NCI-H2196 (cell line): ENCODE measurements around the gene ACOT7.

Experiments
- DNase-seq: peaks from one replicate; lab custom pipeline; 2025; ENCODE audit not compliant: unreplicated experiment; lab: John Stamatoyannopoulos, UW

The ACOT7 gene

DNA sequence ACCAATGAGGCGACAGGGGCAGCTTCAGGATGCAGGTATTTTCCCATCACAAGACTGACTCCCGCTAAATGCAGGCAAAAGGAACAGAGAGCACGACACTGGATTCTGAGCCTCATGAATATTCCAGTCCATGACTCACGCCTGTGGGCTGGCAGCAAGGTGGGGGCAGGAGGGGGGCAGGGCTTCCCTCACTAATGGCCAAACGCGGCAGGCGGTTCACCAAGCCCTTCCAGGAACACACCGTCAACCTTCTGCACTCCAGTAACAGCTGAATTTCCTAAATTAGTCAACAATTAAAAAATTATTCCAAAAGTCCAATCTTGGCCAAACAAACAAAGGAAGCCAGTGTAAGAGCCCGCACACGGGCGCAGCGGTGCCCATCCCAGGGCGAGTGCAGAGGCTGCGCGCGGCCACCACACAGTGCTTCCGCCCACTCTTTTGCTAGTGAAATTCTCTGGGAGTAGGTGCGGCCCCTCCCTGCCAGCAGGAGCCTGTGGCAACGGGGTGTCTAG, 120.1 kb downstream of the ACOT7 start:
- DNase-seq: no peak

GRCh38 chr1:6272868-6273267, 120.7 kb downstream of the ACOT7 start:
- no peak for DNase-seq

- DNase-seq: no peak
Observed at GRCh38 chr1:6272452-6272851, 121.1 kb downstream of the ACOT7 start.

DNA sequence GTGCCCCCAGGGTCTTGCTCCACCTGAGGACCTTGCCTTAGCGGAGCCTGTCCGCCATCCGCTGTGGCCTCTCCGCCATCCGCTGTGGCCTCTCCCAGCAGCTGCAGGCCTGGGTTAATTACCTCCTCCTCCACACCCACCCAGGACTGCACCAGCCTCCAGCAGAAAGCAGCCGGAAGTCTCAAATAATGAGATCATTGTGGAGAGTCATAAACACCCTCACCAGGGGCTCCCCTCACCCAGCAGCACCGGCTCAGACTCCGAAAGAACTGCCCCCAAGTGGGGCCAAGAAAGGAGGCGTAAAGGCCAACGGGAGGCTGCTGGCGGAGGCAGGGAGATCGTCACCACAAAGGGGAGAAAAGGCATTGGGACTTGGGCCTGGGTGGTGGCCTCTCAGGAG, 122.0 kb downstream of the ACOT7 start:
- DNase-seq: no peak

- no peak for DNase-seq
Observed at GRCh38 chr1:6271006-6271405, 122.6 kb downstream of the ACOT7 start.

DNA sequence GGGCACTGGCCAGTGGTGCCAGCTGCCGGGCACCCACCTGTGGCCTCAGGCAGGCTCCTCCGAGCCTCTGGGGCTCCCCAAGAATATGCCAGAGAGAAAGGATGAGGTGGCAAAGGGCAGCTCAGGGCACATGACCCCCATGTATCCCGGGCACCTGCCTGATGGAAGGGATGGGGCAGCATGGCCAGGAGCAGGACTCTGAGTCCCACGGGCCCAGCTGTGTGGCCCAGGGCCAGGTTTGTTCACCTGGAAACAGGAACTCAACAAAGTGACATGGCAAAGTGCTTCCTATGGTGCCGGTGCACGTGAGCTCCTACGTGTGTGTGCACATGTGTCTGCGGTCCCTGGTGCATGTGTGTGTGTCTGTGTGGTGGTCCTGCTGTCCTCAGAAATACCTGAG, 123.2 kb downstream of the ACOT7 start:
- no peak for DNase-seq

- no peak for DNase-seq
Observed at GRCh38 chr1:6269720-6270400, 123.7 kb downstream of the ACOT7 start.

DNA sequence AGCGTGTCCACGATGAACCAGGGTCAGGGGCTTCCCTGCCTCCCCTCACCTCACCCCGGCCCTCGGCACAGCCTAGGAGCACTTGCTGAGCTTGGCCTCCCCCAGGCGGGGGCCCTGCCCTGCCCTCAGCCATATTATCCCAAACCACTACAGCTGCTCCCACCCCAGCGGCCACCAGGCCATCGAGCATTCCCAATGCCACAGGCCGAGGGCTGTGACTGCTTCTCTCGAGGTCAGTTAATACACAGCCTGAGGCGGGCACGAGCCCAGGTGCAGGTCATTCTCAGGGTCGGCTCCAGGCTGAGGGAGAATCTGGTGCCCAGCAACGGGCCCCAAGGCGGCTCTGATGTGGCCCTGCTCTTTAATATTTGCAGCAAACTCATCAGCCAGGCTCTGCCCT, 124.3 kb downstream of the ACOT7 start:
- no peak for DNase-seq

GRCh38 chr1:6268415-6268814, 125.2 kb downstream of the ACOT7 start:
- DNase-seq: no peak

DNA sequence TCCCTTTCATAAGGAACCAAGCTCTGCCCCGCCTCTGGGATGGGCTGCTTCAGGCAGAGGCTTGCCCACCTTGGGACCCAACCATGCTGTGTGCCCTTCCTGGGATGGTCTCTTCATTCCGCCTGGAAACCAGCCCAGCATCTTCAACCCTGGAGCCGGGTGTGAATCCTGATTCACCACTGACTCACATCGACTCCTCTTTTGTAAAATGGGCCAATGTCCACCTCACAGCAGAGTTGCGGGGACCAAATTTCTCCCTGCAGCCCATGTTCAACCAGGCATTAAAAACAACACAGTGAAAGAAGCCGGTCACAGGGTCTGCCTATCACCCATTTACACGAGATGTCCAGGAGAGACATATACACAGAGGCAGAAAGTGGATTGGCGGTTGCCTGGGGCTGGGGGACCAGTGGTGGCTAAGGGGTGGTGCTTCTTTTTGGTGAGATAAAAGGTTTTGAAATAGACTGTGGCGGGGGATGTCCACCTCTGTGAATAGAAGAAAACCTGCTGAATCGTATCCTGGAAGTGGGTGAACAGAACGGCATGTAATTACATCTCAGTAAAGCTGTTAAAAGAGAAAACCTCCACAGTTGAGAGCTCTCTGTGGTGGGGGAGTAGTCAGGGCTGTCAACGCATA, 125.8 kb downstream of the ACOT7 start:
- DNase-seq: no peak

- DNase-seq: no peak
Observed at GRCh38 chr1:6266641-6267040, 126.9 kb downstream of the ACOT7 start.

GRCh38 chr1:6265151-6265550, 128.4 kb downstream of the ACOT7 start:
- no peak for DNase-seq

DNA sequence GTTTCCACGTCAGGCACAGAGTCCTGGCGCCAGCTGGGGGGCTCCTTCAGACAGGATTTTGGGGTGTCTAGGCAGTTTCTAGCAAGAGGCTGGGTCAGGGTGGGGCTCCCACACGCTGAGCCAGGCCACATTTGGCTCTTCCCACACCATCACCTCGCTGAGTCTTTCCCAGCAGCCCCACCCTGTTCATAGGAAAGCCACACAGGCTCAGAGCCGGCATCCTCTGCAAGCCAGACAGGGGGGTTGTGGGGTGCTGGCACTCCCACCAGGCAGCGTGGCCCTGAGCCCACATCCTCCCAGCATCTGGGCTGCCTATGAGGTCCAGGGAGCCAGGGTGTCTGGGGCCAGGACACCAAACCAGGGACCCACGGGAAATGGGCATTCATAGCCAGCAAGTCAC, 129.9 kb downstream of the ACOT7 start:
- DNase-seq: no peak

DNA sequence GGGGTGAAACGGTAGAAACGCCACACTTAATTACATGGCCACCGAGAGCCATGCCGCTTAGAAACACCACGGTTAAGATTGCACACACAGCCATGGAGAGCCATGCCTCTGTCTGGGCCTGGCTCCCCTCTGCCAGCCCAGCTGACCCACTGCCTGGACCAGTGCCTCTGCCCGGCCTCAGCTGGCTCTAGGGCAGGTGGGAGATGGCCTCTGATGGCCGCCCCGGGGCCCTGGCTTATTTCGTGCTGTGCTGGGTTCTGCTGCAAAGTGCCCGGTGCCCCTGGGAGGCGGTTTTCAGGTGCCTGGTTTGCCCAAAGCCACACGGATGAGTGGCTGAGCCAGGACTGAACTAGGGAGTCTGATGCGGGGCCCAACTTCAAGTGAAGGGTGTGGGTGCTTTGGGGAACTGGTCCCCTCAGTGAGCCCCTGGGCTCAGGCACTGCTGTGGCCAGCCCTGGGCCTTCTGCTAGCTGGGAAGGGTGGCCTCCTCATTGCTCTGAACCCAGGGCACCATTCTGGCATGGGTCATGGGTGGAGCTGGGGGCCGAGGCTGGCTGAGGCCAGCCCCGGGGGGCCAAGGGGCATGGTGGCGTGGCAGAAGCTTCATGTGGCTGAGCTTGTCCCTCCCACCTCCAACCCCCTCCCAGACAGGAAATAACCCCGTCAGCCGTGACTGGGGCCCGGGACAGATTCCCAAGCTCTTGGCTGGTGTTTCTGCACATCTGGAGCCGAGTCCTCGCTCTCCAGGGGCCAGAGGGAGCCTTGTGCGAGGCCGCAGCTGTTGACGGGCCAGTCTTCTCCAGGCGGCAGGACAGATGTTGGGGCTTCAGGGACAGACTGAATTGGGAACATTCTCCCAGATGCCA, 130.8 kb downstream of the ACOT7 start:
- DNase-seq: no peak

- DNase-seq: no peak
Observed at GRCh38 chr1:6261615-6261995, 132.0 kb downstream of the ACOT7 start.

GRCh38 chr1:6260961-6261614, 132.5 kb downstream of the ACOT7 start, which contains the start of gene GPR153:
GPR153 (minus strand) TSS chr1:6261098; CDS start chr1:6254905, 6,193 bp downstream.
- peak; percentile 40 for DNase-seq

- no peak for DNase-seq
Observed at GRCh38 chr1:6260433-6260934, 133.1 kb downstream of the ACOT7 start.

- peak; percentile 83 for DNase-seq
Observed at GRCh38 chr1:6259491-6260362, 133.8 kb downstream of the ACOT7 start.

DNA sequence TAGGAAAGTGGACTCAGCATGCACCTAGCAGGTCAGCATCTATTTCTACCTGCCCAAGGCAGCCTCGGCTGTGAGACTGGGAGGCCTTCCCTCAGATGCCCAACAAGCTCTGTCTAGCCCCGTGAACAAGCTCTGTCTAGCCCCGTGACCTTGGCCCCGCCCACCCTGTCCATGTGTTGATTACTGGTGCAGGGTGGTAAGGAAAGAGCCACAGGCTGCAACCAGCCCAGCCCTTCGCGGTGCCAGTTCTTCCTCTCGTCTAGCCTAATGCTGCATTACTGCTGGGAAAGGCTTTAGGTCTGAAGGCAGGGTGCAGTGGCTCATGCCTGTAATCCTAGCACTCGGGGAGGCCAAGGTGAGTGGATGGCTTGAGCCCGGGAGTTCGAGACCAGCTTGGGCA, 134.9 kb downstream of the ACOT7 start:
- no peak for DNase-seq

DNA sequence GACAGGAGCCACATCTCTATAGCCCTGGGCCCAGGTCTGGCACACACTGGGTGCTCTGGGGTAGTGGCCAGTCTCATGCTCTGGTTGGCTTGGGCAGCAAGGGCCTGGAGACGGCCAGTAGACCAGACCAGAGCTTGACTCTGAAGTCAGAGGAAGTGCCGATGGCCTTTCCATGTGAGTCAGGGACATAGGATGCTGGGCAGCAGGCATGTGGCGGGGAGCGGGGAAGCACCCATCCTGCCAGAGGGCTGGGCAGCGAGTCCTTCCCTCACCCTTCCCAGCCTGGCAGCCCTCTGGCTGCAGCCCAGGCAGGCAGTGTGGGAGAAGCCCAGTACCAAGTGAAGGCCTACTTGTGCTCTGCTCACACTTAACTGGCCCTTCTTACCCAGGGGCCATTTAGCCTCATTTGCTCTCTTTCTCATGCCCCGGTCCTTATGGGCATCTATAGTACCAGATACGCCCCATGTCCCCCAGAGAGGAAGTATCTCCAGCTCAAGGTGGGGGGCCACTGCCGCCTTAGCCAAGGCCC, 136.0 kb downstream of the ACOT7 start:
- no peak for DNase-seq
